Activated naive CD4-positive, alpha-beta T cell treated with anti-CD3 and anti-CD28 coated beads, Interleukin-2, amount 10 ng/mL, durations not matched to agents 7 days and 5 days (primary cell): ENCODE measurements around the gene MOV10.

Experiments used
- CTCF ChIA-PET: fragments of 350-600 bp; sonication (Branson Sonifier 250); formaldehyde crosslinking; loops from one replicate; lab custom pipeline; 2021; ENCODE audit warnings: antibody characterized with exemption; lab: Charles Lee
- DNase-seq: peaks from one replicate; pipeline ENCODE4 v3.0.0-alpha.2; 2020
- H3K27ac Mint-ChIP-seq: one replicate; pipeline ENCODE4 v1.8.0; 2021; ENCODE audit warnings: mild to moderate bottlenecking, moderate library complexity, mixed read lengths
- H3K27me3 Mint-ChIP-seq: one replicate; pipeline ENCODE4 v1.8.0; 2021; ENCODE audit warnings: mild to moderate bottlenecking, mixed read lengths
- H3K36me3 Mint-ChIP-seq: one replicate; pipeline ENCODE4 v1.8.0; 2021; ENCODE audit warnings: mixed read lengths
- H3K4me1 Mint-ChIP-seq: one replicate; pipeline ENCODE4 v1.8.0; 2021; ENCODE audit warnings: mixed read lengths
- H3K4me3 Mint-ChIP-seq: one replicate; pipeline ENCODE4 v1.8.0; 2021; ENCODE audit warnings: mild to moderate bottlenecking, moderate library complexity, mixed read lengths
- H3K9me3 Mint-ChIP-seq: one replicate; pipeline ENCODE4 v1.8.0; 2021; ENCODE audit warnings: mixed read lengths

MOV10 gene

GRCh38 chr1:112707221-112708001 lies 33.0 kb downstream of the MOV10 start:
- Mint-ChIP-seq H3K27me3 (peaks cover 53% of the 10 kb centered on the region), H3K4me1 (peaks cover 41% of the 10 kb centered on the region)
- CTCF ChIA-PET = interaction anchor here (0.7 to 5.9 kb wide), 13 partner anchors 8 to 365 kb away, joined by 3 to 49 read pairs (median 4); partner anchors contain the start of genes LRIG2, MOV10 and ST7L

GRCh38 chr1:112708002-112708448 lies 33.6 kb downstream of the MOV10 start:
- DNase-seq = no peak
- CTCF ChIA-PET = interaction anchor here (0.5 to 5.9 kb wide), 12 partner anchors 8 to 408 kb away, joined by 3 to 49 read pairs (median 4); partner anchors contain the start of genes LRIG2, MOV10 and ST7L
- H3K27me3 Mint-ChIP-seq = peaks cover 59% of the 10 kb centered on the region
- H3K4me3 Mint-ChIP-seq = peak overlapping the region; percentile 81
- peak overlapping the region; percentile 1 for H3K27ac Mint-ChIP-seq
- no peaks in the 10 kb centered on the region for H3K9me3 Mint-ChIP-seq
- peaks cover 35% of the 10 kb centered on the region for H3K4me1 Mint-ChIP-seq
- no peaks in the 10 kb centered on the region for H3K36me3 Mint-ChIP-seq

More at GRCh38 chr1:112707221-112708001, 33.0 kb downstream of the MOV10 start:
- Mint-ChIP-seq H3K36me3 (no peaks in the 10 kb centered on the region), H3K27ac (no peak overlapping the region), H3K9me3 (no peaks in the 10 kb centered on the region), H3K4me3 (peak overlapping the region; percentile 81)
- DNase-seq = peak; percentile 73

- H3K27ac Mint-ChIP-seq = no peak overlapping the region
- H3K4me1 Mint-ChIP-seq = peaks cover 32% of the 10 kb centered on the region
- H3K27me3 Mint-ChIP-seq = peaks cover 63% of the 10 kb centered on the region
- CTCF ChIA-PET = interaction anchor here (0.5 to 5.9 kb wide), 11 partner anchors 8 to 408 kb away, joined by 3 to 49 read pairs (median 5); partner anchors contain the start of genes MOV10 and ST7L
- H3K36me3 Mint-ChIP-seq = no peaks in the 10 kb centered on the region
- DNase-seq = no peak
- no peak overlapping the region for H3K4me3 Mint-ChIP-seq
- H3K9me3 Mint-ChIP-seq = no peaks in the 10 kb centered on the region
Measured at GRCh38 chr1:112708489-112708888, 34.0 kb downstream of the MOV10 start.

- Mint-ChIP-seq H3K27me3 (peaks cover 80% of the 10 kb centered on the region), H3K36me3 (no peaks in the 10 kb centered on the region), H3K4me3 (no peak overlapping the region), H3K4me1 (peaks cover 21% of the 10 kb centered on the region), H3K9me3 (no peaks in the 10 kb centered on the region), H3K27ac (no peak overlapping the region)
- CTCF ChIA-PET = interaction anchor here (1.2 to 5.9 kb wide), 5 partner anchors 36 to 330 kb away, joined by 3 to 49 read pairs (median 4); partner anchors contain the start of gene MOV10
- DNase-seq = no peak
Measured at GRCh38 chr1:112710159-112710558, 35.7 kb downstream of the MOV10 start.

GRCh38 chr1:112710586-112710985 lies 36.1 kb downstream of the MOV10 start:
- Mint-ChIP-seq H3K27me3 (peaks cover 84% of the 10 kb centered on the region), H3K4me1 (peaks cover 20% of the 10 kb centered on the region)

GRCh38 chr1:112711041-112711440 lies 36.6 kb downstream of the MOV10 start:
- CTCF ChIA-PET = interaction anchor here (1.2 to 5.9 kb wide), 3 partner anchors 209 to 330 kb away, joined by 3 to 49 read pairs (median 39); no protein-coding TSS in a partner anchor
- Mint-ChIP-seq H3K27ac (no peak overlapping the region), H3K4me3 (no peak overlapping the region), H3K4me1 (peaks cover 20% of the 10 kb centered on the region), H3K36me3 (no peaks in the 10 kb centered on the region), H3K27me3 (peaks cover 85% of the 10 kb centered on the region), H3K9me3 (no peaks in the 10 kb centered on the region)
- no peak for DNase-seq

More at GRCh38 chr1:112710586-112710985, 36.1 kb downstream of the MOV10 start:
- Mint-ChIP-seq H3K36me3 (no peaks in the 10 kb centered on the region), H3K9me3 (no peaks in the 10 kb centered on the region), H3K27ac (no peak overlapping the region), H3K4me3 (no peak overlapping the region)
- no peak for DNase-seq
- CTCF ChIA-PET = interaction anchor here (1.2 to 5.9 kb wide), 4 partner anchors 93 to 330 kb away, joined by 3 to 49 read pairs (median 22); no protein-coding TSS in a partner anchor

GRCh38 chr1:112711670-112712069 lies 37.2 kb downstream of the MOV10 start:
- Mint-ChIP-seq H3K36me3 (no peaks in the 10 kb centered on the region), H3K4me3 (no peak overlapping the region), H3K9me3 (no peaks in the 10 kb centered on the region), H3K4me1 (peaks cover 23% of the 10 kb centered on the region), H3K27ac (no peak overlapping the region), H3K27me3 (peaks cover 88% of the 10 kb centered on the region)
- no peak for DNase-seq
- CTCF ChIA-PET = interaction anchor here (5.9 kb wide), 1 partner anchor 321 kb away, joined by 49 read pairs; no protein-coding TSS in a partner anchor

GRCh38 chr1:112712191-112712590 lies 37.7 kb downstream of the MOV10 start:
- peaks cover 24% of the 10 kb centered on the region for H3K4me1 Mint-ChIP-seq
- CTCF ChIA-PET = interaction anchor here (0.6 to 1.8 kb wide), 2 partner anchors 27 to 321 kb away, joined by 4 to 5 read pairs; no protein-coding TSS in a partner anchor
- no peaks in the 10 kb centered on the region for H3K9me3 Mint-ChIP-seq
- H3K27me3 Mint-ChIP-seq = peaks cover 90% of the 10 kb centered on the region
- no peak overlapping the region for H3K4me3 Mint-ChIP-seq
- no peak for DNase-seq
- no peaks in the 10 kb centered on the region for H3K36me3 Mint-ChIP-seq
- H3K27ac Mint-ChIP-seq = peak overlapping the region; percentile 8

- no peak overlapping the region for H3K27ac Mint-ChIP-seq
- CTCF ChIA-PET = interaction anchor here (0.6 to 1.8 kb wide), 2 partner anchors 28 to 321 kb away, joined by 4 to 5 read pairs; no protein-coding TSS in a partner anchor
Measured at GRCh38 chr1:112712701-112713128, 38.3 kb downstream of the MOV10 start.

GRCh38 chr1:112713466-112714312 lies 39.2 kb downstream of the MOV10 start:
- CTCF ChIA-PET = interaction anchor here (1.8 to 10.6 kb wide), 3 partner anchors 90 to 359 kb away, joined by 5 to 224 read pairs (median 28); partner anchors contain the start of gene LRIG2

More at GRCh38 chr1:112712701-112713128, 38.3 kb downstream of the MOV10 start:
- no peak for DNase-seq
- peaks cover 90% of the 10 kb centered on the region for H3K27me3 Mint-ChIP-seq
- no peak overlapping the region for H3K4me3 Mint-ChIP-seq
- H3K4me1 Mint-ChIP-seq = peaks cover 19% of the 10 kb centered on the region
- no peaks in the 10 kb centered on the region for H3K9me3 Mint-ChIP-seq
- no peaks in the 10 kb centered on the region for H3K36me3 Mint-ChIP-seq

GRCh38 chr1:112714313-112715263 lies 40.1 kb downstream of the MOV10 start:
- H3K36me3 Mint-ChIP-seq = no peaks in the 10 kb centered on the region
- H3K4me1 Mint-ChIP-seq = peaks cover 23% of the 10 kb centered on the region
- peak overlapping the region; percentile 67 for H3K4me3 Mint-ChIP-seq
- no peaks in the 10 kb centered on the region for H3K9me3 Mint-ChIP-seq
- DNase-seq = no peak
- no peak overlapping the region for H3K27ac Mint-ChIP-seq
- peaks cover 86% of the 10 kb centered on the region for H3K27me3 Mint-ChIP-seq
- CTCF ChIA-PET = interaction anchor here (0.8 to 10.6 kb wide), 18 partner anchors 11 to 426 kb away, joined by 3 to 224 read pairs (median 4); partner anchors contain the start of gene LRIG2

More at GRCh38 chr1:112713466-112714312, 39.2 kb downstream of the MOV10 start:
- no peaks in the 10 kb centered on the region for H3K36me3 Mint-ChIP-seq
- peaks cover 86% of the 10 kb centered on the region for H3K27me3 Mint-ChIP-seq
- DNase-seq = no peak
- H3K9me3 Mint-ChIP-seq = no peaks in the 10 kb centered on the region
- peak overlapping the region; percentile 5 for H3K4me3 Mint-ChIP-seq
- H3K4me1 Mint-ChIP-seq = peaks cover 23% of the 10 kb centered on the region
- no peak overlapping the region for H3K27ac Mint-ChIP-seq

GRCh38 chr1:112715264-112716053 lies 41.0 kb downstream of the MOV10 start, which contains the start of gene PPM1J:
PPM1J (minus strand) TSS chr1:112715332; CDS start chr1:112715301, 31 bp downstream.
- Mint-ChIP-seq H3K27ac (no peak within 1 kb of the TSS), H3K36me3 (no peaks in the 10 kb centered on the region), H3K4me3 (peak within 1 kb of the TSS; percentile 79), H3K27me3 (peaks cover 86% of the 10 kb centered on the region), H3K9me3 (no peaks in the 10 kb centered on the region), H3K4me1 (peaks cover 23% of the 10 kb centered on the region)
- CTCF ChIA-PET = interaction anchor here (0.6 to 10.6 kb wide), 24 partner anchors 8 to 425 kb away, joined by 3 to 224 read pairs (median 4); partner anchors contain the start of genes LRIG2 and RHOC
- DNase-seq = peak; percentile 99
